Measurements from ENCODE around the gene FBXW10B.
"Not testable (repeated sequence)": the region's sequence is repeated elsewhere in the genome, so short reads cannot be mapped to it uniquely, and the experiment has no call there.

FBXW10B gene

DNA sequence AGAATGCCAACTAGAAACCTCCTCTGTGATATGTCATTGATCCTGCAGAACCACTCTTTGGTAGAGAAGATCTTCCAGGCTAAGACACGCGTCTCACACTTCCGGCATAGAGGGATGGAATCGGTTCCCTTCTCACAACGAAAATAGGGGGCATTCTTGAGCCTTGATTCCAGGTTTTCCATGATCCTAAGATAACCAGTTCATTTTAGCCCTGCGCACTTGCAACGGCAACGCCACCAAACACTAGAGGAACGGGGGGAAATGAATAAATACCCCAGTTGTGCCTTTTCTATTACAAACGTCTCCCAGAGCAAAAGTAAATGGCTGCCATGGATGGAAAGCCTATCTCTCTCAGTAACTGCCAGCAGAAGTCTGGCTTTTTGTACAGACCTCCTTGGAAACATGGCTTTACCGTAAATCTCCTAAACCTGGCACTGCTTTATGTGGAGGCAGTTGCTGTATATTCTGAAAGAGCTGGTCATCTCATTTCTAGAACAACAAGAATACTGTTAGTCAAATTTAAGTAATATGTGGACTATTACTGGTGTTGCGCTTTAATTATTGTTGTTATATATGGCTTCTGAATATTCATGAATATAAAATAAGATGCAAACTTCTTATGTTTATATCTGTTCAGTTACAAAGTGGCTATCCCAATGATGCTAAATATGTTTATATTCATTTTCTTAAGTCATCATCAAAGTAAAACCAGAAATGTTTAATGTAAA lies at the start of gene FBXW10B:
FBXW10B (minus strand) TSS at position 374 of the 728 bp plus-strand sequence; CDS start at position 182, 192 bp downstream.
- DNase-seq (ENCODE audit: low read depth in 2 of 2) = not testable (repeated sequence)

- DNase-seq (ENCODE audit: low read depth in 2 of 2) = no peak
Measured at GRCh38 chr17:15663691-15664090, 44.2 kb upstream of the FBXW10B start.

DNA sequence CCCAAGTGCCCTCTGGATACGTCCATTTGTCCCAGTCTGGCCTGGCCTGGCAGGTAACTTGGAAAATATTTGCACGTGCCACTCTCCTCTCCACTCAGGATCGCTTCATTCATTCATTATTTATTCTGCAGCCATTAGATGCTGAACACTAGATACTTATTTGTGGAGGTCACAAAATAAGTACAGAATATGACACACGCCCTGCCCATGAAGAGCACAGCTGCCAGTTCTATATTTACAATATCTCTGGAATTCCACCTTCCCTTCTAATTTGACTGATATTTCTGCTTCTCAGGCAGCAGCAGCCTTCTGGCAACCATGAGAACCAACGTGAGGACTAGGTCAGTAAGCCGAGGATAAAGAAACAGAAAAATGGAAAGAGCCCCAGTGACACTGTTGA lies 43.7 kb upstream of the FBXW10B start:
- DNase-seq (ENCODE audit: low read depth in 2 of 2) = no peak

- no peak for DNase-seq (ENCODE audit: low read depth in 2 of 2)
Measured at GRCh38 chr17:15662681-15663080, 43.2 kb upstream of the FBXW10B start.

GRCh38 chr17:15660077-15660476 lies 40.6 kb upstream of the FBXW10B start:
- no peak for DNase-seq (ENCODE audit: low read depth in 2 of 2)

DNA sequence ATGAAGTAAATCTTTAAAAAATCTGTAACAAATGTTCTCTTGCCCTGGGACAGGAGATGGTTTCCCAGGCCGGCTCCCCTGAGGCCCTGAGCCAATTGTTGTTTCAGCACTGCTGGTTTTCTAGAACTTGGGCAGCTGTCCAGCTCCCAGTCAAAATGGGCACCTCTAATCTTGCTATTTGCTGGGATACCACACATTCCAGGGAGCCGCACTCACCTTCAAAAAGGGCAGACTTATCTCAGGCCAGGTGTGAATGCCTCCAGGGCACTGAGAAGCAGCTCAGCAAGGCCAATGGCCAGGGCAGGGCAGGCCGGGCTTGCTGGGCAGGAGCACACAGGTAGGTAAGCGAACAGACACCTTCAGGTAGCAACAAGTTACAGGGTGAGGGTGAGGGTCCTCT lies 40.2 kb upstream of the FBXW10B start:
- DNase-seq (ENCODE audit: low read depth in 2 of 2) = no peak

GRCh38 chr17:15659236-15659635 lies 39.7 kb upstream of the FBXW10B start:
- DNase-seq (ENCODE audit: low read depth in 2 of 2) = no peak

- no peak for DNase-seq (ENCODE audit: low read depth in 2 of 2)
Measured at GRCh38 chr17:15658296-15658695, 38.8 kb upstream of the FBXW10B start.

GRCh38 chr17:15657868-15658267 lies 38.4 kb upstream of the FBXW10B start:
- no peak for DNase-seq (ENCODE audit: low read depth in 2 of 2)

DNA sequence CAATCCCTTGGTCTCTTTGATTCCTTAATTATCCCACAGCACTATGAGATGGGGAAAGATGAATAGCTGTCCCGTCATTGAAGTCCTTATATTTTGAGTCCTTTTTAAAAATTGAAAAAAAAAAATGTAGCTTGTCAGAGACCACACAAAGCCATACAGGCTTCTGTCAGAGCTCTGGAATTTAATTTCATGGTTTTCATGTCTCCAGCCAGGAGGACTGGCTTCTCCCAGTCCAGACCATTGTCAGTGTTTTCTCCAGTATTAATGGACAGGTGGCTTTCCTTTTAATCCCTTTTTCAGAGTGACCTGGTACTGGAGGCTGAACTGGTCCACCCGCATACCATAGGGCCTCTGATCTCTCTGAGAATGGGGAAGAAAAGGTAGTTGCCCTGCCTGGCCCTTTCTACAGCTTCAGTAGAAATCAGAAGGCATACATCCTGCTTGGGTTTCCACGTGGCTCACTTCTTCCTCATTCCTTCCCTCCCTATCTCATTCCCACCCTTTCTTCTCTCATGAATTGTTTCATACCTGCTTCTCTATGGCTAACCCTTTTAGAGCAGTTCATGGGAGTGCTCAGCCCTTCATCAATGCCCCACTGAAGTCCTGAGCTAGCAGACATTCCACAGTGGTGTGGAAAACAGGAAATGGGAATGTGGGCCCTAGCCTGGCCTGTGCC lies 35.5 kb upstream of the FBXW10B start:
- no peak for DNase-seq (ENCODE audit: low read depth in 2 of 2)

DNA sequence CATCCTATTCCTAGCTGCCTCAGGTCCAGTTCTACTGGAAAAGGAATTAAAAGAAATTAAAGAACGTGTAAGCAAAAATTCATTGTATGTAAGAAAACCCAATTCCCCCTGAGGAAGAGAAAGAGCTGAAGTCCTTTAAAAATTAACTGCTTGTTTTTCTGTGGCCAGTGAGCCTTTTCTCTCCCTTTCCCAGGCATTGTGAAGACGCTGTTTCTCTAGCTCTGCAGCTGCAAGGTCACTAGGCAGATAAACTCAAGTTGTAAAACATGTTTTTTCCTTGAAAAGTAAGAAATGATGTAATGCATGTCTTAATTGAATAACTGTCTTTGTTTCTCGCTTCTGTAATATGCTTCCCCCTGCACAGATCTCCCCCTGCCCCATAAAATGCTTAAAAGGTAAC lies 34.9 kb upstream of the FBXW10B start:
- DNase-seq (ENCODE audit: low read depth in 2 of 2) = not testable (repeated sequence)

- no peak for DNase-seq (ENCODE audit: low read depth in 2 of 2)
Measured at GRCh38 chr17:15652960-15653359, 33.5 kb upstream of the FBXW10B start.

DNA sequence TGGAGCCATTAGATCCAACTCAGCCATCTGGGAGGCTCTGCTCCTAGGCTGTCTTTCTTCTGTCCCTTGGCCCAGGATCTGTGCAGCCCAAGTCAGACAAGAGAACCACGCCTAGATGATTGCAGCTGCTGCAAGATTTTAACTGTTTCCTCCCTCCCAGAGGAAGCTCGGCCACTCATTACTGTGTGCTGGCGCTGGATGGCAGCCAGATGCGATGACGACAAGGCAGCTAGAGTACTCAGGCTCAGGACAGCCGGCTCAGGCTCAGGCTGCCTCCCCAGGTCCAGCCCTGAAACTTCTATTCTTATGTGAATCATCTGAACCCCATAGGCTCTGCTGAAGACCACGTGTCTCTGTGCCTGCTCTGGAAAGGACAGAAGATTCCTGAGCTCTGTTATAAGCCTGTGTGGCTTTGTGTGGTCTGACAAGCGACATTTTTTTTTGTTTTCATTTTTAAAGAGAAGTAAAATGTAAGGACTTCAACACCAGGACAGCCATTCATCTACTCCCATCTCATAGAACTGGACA lies 32.1 kb upstream of the FBXW10B start:
- no peak for DNase-seq (ENCODE audit: low read depth in 2 of 2)

DNA sequence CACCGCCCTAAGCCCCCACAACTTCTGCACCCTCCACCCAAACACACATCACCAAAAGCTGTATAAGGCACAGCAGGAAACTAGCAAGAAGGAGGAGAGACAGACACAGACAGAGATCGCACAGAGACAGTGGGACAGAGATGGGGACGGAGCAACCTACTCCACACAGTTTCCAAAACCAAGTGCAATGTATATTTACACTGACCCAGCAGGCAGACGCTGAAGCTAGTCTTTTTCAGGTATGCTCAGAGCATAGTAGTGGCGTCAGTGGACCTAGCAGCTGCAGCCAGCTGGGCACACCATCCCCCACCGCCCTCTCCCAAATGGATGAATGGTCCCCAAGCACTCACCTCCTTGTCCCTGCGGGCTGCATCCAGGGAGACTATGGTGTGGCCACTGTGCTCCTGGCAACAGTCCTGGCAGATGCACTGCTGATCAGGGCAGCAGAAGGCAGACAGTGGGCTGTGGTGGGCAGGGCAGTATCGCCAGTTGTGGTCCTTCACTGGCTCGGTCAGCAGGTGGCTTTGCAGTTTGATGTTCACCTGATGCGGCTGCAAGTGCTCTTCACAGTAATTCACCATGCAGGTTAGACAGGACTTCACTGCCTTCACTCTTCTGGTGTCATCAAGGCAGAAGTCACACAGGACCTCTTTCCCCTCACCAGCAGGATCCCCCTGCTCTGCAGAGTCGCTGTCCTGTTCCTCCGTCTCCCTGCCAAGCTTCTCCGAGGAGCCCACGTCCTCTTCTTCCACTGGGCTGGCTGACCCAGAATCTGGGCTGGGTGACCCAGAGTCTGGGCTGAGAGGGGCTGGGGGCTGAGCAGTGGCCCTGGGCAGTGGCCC lies 31.5 kb upstream of the FBXW10B start:
- no peak for DNase-seq (ENCODE audit: low read depth in 2 of 2)

- no peak for DNase-seq (ENCODE audit: low read depth in 2 of 2)
Measured at GRCh38 chr17:15649861-15650421, 30.4 kb upstream of the FBXW10B start.

GRCh38 chr17:15648386-15648785 lies 28.9 kb upstream of the FBXW10B start:
- DNase-seq (ENCODE audit: low read depth in 2 of 2) = no peak

GRCh38 chr17:15645942-15646312 lies 26.4 kb upstream of the FBXW10B start:
- DNase-seq (ENCODE audit: low read depth in 2 of 2) = not testable (repeated sequence)

DNA sequence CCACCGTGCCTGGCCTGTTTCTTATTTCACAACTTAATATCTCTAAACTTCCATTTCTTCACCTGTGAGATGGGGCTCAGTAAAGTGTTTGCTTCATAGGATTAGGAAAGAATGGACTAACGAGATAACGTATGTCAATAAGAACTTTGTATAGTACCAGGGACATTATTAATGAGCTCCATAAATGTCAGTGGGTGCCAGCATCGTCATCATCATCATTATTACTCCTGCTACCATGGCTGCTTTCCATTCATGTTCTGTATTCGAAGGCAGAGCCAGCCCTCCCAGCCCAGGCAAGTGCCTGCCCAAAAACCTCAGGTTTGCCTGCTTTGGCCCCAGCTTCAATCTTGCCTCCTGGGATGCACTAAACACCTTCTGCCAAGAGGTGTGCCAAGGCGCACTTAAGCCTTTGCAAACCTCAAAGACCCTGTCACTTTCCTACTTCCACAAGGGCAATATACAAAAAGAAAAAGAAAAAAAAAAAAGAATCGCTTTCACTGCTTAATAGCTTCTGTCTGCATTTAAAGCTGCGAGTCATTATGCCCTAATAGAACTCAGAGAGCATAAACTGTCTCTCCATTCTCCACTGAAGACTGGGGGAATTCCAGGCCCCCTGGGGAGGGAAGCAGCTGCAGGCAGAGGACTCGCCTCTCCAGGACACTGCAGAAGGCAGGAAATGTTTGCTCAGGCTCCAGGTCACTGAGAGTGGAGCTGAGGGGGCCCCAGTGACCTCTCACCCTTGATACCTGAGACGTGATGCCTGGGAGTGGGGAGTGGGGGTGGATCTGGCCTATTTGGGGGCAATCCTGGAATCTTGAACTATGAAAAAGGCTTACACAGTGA lies 25.8 kb upstream of the FBXW10B start:
- not testable (repeated sequence) for DNase-seq (ENCODE audit: low read depth in 2 of 2)

DNA sequence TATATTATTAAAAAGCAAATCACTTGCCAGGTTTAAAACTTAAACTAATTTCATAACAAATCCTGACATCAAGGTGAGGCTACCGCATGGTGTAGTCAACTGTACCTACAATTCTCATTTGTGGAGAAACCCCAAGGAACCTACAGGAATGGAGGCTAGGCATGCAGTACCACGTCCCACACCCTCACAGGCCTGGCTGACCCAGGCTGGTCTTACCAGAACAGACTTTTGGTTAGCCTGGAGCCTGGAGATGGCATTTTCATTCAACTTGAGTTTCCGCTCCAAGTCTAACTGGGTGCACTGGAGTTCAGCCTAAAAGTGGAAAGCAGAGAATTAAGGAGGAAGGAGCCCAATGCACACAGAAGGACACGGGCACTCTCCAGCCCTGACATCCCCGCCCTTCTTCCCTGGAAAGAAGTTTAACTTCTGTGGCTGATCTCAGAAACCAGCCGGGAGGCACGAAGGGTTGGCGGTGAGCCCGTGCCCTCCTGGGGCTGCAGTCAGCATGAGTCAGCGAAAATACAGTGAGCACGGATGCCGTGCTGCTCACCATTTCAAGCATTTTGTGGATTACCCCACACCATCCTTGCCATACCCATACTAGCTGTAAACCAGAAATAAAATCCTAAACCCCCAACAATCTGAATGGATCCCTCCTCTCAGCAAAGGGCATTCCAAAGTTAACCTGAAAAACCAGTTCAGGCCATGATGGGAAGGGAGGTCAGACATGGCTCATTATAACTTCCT lies 23.2 kb upstream of the FBXW10B start:
- not testable (repeated sequence) for DNase-seq (ENCODE audit: low read depth in 2 of 2)

DNA sequence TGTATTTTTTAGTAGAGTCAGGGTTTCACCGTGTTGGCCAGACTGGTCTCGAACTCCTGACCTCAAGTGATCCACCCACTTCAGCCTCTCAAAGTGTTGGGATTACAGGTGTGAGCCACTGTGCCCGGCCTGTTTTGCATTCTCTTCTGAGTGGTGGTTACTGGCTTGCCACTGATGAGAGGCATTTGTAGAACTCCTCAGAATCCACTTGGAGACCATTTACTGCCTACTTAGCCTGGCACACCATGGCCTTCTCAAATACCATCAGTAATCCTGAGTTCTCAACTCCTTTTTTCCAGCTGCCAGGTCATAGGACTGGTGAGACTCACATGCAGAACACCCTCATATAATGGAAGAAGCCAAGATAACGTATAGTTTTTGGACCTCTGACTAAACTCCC lies 22.5 kb upstream of the FBXW10B start:
- not testable (repeated sequence) for DNase-seq (ENCODE audit: low read depth in 2 of 2)
